GM18526 (cell line): ENCODE data around the gene AHNAK2.

Experiments
- POLR2A ChIP-seq: IDR thresholded peaks from 3 replicates; pipeline ENCODE4 v1.6.1; 2011; ENCODE audit not compliant: insufficient read length; ENCODE audit errors: extremely low read depth

Gene AHNAK2

GRCh38 chr14:104955396-104955770, 22.8 kb downstream of the AHNAK2 start:
- no peak for TF ChIP-seq POLR2A

DNA sequence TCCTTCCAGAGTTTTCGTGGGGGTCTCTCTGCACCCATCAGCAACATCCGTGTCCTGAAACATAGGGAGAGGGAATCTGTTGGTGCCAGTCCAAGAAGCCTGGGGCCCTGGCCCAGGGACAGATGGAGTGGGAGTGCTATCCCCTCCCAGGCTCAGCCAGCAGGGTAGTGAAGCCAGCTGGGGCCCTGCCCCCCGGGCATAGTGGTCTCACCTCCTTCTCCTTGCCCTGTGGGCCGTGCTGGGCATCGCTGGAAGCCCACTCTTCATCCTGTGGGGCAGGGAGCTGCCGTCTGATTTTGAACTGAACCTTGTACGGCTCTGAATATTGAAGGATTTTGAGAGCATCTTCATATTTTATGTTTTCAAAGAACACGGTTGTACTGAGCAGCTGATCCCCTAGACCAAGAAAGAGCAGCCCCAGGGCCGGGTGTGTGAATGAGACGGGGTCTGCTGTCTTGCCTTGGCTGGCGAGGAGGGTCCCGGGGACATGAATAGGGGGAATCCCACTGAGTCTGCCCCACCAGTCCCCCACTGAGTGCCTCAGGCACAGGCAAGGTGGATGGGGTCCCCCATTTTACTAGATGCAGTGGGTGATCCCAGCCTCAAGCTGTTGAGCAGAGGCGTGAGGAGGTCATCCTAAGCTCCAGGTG, 23.3 kb downstream of the AHNAK2 start:
- no peak for TF ChIP-seq POLR2A

DNA sequence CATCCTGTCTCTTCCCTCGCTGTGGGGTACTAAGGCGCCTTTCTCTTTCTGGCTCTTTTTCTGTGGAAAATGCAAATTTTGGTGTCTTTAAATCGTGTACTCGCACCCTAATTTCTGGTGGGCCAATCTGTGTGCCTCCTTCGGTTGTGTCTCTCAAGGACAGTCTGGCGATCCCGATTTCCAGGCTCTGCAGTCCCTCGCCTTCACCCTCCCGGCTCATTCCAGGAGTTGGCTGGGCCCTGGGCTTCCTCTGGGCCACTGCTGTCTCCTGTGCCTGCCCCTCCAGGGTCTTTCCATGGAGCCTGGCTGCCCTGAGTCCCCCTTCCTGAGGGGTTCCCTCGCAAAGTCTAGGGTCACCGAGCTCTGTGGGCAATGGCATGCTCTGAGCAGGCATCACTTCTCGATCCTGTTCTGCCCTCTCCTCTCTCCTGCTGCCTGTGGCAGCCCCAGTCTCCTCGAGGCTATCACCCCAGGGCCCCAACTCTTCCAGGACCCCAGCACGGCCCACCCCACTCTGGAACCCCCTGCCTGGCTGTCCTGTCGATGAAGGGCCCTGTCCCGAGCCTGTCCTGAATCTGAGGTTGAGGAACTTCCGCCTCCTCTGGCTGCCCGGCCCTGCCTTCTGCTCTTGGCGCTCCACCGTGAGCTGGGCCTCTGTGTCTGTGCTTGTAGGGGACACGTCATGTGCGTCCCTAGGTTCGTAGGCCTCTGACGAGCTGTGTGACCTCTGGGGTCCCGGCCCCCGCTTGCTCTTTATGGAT, 24.1 kb downstream of the AHNAK2 start:
- no peak for TF ChIP-seq POLR2A

DNA sequence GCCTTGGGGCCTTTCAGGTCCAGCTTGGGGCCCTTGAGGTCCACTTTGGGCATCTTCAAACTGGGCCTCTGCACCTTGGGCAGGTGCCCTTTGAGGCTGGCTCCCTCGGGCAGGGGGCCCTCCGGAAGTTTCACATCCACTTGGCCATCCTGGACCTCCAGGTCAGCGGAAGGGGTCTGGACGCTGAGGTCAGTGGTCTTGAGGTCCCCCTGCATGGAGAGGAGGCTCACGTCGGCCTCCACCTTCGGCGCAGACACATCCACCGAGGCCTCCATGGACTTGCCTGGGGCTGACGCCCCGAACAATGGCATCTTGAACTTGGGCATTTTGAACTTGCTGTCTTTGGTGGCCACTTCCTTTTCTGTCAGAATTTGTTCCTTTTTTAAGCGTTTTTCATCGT, 25.1 kb downstream of the AHNAK2 start:
- no peak for TF ChIP-seq POLR2A

- TF ChIP-seq POLR2A = no peak
Measured at GRCh38 chr14:104950021-104950420, 28.2 kb downstream of the AHNAK2 start.

GRCh38 chr14:104948736-104949031, 29.5 kb downstream of the AHNAK2 start:
- TF ChIP-seq POLR2A = no peak

DNA sequence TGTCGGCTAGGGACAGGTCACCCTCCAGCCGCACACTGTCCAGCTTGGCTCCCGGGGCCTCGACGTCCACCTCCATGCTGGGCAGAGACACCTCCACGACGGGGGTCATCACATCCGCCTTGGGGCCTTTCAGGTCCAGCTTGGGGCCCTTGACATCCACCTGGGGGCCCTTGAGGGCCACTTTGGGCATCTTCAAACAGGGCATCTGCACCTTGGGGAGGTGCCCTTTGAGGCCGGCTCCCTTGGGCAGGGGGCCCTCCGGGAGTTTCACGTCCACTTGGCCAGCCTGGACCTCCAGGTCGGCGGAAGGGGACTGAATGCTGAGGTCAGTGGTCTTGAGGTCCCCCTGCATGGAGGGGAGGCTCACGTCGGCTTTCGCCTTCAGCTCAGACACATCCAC, 35.6 kb downstream of the AHNAK2 start:
- TF ChIP-seq POLR2A = no peak

DNA sequence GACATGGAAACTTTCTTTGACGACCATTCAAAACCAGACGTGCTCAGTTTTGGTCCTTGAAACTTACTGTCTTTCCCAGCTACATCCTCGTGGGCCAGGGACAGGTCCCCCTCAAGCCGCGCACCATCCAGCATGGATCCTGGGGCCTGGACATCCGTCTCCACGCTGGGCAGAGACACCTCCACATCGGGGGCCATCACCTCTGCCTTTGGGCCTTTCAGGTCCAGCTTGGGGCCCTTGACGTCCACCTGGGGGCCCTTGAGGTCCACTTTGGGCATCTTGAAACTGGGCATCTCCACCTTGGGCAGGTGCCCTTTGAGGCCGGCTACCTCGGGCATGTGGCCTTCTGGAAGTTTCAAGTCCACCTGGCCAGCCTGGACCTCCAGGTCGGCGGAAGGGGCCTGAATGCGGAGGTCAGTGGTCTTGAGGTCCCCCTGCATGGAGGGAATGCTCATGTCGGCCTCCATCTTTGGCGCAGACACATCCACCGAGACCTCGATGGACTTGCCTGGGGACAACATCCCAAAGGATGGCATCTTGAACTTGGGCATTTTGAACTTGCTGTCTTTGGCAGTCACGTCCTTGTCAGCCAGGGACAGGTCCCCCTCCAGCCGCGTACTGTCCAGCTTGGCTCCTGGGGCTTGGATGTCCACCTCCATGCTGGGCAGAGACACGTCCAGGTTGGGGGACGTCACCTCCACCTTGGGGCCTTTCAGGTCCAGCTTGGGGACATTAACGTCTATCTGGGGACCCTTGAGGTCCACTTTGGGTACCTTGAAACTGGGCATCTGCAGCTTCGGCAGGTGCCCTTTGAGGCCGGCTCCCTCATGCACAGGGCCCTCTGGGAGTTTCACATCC, 36.4 kb downstream of the AHNAK2 start:
- no peak for TF ChIP-seq POLR2A

DNA sequence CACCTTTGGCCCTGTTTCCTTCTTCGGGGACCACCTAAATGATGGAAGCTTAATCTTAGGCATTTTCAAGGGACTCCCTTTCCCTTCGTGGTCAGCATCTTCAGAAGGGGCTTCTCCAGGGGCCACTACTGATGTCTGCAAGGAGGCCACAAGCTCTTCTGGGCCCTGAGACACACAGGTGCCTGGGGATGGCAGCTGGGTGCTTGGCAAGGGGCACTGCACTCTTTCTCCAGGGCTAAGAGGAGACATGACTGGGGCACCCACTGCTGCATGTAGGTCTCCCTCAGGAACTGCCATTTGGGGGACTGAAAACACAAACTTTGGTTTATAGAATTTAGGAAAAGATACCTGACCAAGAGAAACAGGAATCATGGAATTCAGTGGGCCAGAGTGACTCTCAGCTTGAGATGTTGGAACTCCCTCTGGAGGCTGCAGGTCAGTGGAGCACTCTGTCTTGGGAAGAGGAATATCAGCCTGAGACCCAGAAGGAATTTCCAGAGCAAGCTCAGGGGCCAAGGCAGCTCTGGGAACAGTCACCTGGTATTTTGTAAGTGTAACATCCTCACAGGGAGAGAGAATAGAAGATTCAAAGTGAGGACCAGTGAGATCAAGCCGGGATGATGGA, 37.5 kb downstream of the AHNAK2 start:
- TF ChIP-seq POLR2A = no peak

DNA sequence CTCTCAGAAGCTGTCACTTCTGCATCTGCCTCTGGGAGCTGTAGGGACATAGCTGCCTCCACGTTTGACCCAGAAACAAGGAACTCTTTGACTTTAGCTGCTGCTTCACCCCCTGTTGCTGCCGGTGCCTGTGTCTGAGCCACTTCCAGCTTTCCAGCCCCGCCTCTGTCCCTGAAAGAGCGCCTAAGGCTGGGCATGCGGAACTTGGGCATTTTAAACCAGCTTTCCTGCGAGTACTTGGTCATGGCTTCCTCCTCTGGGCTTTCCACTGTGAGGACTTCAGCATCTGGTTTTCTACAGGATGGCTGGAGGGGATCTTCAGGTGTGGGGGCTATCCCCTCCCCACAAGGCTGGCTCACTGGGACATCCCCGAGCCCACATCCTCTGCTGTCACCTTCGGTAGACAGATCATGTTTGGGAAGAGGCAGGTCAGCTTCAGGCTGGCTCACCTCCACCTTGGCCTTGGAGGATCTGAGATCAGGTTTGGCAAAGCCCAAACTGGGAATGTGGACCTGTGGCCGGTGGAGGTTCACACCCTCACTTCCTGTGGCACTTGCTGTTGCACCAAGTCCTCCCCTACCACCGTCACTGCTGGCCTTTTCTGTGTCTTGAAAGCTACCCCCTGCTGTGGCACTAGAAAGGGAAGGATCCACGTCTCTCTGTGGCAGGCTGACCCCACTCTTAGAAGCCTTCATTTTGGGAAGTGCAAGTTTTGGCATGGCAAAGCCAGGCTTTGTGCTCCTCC, 38.3 kb downstream of the AHNAK2 start:
- TF ChIP-seq POLR2A = no peak

GRCh38 chr14:104938960-104939359, 39.2 kb downstream of the AHNAK2 start:
- TF ChIP-seq POLR2A = no peak

DNA sequence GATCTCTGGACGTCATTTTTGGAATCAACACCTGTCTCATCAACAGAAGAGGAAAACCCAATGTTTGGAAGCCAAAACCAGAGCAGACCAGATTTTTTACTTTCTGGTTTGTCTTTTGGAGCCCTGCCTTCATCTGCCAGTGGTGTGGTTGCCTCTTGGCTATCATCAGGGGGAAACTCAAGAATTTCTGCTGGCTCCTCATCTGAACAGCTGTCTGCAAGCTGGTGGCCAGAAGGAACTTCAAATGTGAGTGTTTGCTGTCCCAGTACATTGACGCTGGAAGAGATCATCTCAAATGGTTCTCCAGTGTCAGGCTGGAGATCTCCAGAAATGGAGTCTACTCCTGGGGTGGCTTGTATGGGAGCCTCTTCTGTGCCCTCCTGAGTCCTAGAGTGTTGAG, 39.7 kb downstream of the AHNAK2 start:
- TF ChIP-seq POLR2A = no peak

DNA sequence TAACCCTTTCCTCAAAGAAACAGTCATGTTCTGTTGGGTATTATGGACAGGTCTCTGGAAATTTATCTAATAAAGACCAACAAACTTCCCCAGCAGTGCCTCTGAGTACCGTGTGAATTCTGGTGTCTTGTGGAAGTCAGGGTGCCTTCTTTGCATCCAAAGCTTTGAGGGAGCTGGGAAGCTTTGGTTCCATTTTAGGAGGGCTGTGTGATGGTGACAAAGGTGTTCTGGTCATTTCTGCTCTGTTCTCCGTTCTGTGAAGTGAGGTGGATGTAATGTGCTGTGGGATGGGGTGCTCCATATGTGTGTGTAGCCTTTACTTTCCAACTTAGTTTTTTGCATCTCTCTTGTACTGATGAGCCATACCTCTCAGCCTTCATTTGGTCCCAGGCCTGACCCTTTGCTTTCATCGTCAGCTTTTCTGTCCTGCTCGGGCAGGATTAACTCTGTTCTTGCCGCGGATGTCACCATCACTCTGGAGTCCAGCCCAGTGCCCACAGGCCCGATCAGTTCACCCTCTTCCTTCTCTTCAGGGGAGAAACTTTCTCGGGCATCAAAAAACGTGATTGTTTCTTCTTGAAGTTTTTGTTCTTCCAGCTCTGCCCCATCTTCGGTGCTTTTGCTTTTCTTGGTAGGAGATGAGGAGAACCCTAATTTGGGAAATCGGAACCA, 40.3 kb downstream of the AHNAK2 start:
- TF ChIP-seq POLR2A = no peak

- TF ChIP-seq POLR2A = no peak
Measured at GRCh38 chr14:104937161-104937560, 41.0 kb downstream of the AHNAK2 start.
